Embryonic facial prominence (tissue), 1 donor: ENCODE results near the gene LCN12.

Experiments used
- DNase-seq: peaks from one replicate; pipeline ENCODE4 v3.0.0-alpha.2; 2016; ENCODE audit errors: extremely low spot score

Gene LCN12, protein sequence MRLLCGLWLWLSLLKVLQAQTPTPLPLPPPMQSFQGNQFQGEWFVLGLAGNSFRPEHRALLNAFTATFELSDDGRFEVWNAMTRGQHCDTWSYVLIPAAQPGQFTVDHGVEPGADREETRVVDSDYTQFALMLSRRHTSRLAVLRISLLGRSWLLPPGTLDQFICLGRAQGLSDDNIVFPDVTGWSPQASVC

DNA sequence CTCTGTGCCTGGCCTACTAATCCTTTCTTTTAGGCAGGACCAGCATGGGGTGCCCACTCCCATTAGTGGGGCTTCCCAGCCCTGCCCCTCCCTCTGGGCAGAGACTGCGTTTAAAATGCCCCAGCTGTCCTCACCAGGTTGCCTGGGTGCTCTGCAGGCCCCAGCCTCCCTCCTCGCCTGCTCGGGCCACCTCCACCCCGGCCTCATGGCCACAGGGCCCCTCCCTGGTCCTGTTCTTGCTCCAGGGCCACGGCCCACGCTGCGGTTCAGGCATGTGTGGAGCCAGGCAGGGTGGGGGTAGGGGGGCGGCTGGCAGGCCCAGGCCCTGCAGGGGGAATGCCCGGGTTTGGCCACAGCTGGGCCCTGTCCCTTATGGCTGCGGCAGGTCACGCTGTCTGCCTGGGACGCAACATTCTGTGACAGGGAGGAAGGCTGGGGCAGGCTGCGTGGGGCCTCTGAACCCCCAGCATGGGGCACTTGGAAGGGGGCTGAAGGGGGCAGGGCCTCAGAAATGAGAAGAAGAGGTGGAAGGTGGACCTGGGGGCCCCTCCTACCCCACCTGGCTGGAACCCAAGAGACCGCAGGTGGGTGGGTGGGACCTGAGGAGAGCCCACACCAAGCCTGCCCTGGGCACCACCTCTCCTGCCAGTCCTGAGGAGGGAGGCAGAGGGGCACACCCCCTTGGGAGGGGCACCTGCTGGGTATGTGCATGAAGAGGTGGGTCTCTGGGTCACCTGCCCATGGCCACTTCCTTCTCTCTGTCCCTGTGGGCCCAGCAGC lies at the start of gene LCN12:
Gene LCN12, plus strand, starts transcription at position 733 of the 780 bp plus-strand sequence. CDS start 55 bp downstream, outside the sequence.
- DNase-seq = no peak

DNA sequence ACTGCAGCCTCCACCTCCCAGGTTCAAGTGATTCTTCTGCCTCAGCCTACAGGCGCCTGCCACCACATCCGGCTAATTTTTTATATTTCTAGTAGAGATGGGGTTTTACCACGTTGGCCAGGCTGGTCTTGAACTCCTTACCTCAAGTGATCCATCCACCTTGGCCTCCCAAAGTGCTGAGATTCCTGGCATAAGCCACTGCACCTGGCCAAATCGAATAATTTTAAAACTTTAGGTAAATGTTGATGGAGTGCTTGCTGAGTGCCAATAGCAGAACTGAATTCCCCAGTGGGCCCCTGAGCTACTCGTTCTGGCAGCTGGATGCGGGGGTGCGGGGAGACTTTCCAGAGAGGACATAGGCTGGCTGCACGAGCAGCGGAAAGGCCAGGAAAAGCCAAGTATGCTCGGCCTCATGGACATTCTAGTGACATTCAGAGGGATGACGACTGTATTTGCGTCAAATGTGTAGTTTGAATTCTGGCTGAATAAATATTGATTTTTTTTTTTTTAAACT lies 49.0 kb upstream of the LCN12 start:
- no peak for DNase-seq

DNA sequence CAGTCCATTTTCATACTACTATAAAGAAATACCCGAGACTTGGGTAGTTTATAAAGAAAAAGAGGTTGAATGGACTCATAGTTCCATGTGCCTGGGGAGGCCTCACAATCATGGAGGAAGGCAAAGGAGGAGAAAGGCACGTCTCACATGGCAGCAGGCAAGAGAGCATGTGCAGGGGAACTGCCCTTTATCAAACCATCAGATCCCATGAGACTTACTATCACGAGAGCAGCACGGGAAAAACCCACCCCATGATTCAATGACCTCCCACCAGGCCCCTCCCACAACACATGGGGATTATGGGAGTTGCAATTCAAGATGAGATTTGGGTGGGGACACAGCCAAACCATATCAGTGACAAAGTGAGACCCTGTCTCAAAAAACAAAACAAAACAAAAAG lies 45.8 kb upstream of the LCN12 start:
- no peak for DNase-seq

DNA sequence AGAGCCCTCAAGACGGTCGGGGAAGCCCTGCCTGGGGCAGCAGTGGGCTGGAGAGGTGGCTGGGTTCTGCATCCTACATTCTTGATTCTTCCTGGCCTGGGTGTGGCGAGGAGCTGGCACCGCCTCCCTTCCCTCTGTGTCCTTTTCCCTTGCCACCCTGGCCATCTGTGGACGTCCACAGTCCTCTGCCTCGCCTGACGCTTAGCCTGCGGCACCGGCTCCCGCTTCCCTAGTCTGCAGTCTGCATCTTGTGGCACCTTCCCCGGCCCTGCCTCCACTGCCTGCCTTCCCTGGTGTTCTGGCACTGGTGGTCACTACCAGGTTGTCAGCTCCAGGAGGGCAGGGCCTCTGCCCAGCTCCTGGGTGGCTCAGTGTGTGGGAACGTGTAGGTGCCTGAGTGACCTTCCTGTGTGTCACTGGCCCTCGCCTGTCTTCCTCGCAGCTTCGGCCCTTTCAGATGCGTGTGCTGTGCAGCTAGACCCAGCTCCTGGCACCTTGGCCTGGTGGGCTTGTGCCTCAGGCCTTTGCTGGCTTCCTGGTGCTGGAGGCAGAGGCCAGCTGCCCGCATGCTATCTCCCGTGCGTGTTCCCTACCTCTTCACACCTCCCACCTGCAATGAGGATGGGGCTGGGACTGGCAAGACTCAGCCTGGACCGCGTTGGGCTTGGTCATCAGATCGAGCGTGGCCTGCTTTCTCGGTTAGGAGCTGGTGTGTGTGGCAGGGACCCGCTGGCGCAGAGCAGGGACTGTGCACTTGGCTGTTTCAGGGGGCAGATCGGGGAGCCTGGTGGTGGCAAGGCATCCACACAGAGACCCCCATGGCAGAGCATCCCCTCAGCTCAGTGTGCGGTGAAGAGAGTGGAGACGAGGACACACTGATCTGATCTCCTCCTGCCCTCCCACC lies 44.8 kb upstream of the LCN12 start:
- DNase-seq = no peak

DNA sequence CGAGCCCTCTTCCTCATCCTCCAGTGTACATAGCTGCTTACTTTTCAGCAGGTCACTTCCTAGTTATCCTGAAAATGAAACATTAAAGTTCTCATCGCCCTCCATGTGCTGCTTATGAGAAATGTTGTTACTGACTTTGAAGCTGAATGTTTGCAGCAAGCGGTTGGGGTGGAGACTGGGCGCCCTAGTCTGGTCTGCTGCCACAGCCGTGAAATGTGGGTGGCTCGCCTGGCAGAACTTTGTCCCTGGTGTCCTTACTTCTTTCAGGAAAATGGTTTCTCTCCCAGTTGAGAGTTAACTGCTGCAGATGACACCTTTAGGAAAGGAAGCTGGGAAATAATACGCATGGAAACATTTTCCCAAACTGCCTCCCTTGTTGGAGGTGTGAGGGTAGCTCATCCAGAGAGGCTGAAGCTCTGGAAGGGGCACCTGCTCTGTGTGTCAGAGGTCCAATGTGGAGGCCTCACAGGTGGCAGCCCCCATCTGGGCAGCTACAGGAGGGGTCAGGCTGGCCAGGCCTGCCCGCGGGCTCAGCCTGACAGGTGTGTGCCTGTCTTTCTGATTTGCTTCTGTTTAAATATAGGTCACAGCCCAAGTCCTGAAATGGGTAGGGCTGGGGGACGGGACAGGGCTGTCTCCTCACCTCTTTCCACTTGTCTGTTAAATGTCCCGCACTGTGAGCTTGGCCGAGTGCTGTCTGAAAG lies 41.7 kb upstream of the LCN12 start:
- DNase-seq = no peak

DNA sequence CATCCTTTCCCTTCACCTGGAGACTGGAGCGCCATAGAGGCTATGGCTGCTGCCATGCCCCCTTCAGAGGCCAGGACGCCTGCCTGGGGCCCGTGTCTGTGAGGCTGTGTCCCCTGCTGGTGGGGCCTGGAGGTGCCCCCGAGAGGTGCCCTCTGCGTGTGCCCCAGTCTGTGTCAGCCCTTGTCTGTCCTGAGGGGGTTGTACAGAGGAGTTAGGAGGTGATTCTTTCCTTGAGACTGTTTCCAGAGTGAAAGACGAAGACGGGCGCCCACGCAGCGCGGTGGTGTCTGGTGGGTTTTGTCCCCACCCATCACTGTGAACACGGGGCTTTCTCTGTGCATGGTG lies 41.2 kb upstream of the LCN12 start:
- DNase-seq = no peak

DNA sequence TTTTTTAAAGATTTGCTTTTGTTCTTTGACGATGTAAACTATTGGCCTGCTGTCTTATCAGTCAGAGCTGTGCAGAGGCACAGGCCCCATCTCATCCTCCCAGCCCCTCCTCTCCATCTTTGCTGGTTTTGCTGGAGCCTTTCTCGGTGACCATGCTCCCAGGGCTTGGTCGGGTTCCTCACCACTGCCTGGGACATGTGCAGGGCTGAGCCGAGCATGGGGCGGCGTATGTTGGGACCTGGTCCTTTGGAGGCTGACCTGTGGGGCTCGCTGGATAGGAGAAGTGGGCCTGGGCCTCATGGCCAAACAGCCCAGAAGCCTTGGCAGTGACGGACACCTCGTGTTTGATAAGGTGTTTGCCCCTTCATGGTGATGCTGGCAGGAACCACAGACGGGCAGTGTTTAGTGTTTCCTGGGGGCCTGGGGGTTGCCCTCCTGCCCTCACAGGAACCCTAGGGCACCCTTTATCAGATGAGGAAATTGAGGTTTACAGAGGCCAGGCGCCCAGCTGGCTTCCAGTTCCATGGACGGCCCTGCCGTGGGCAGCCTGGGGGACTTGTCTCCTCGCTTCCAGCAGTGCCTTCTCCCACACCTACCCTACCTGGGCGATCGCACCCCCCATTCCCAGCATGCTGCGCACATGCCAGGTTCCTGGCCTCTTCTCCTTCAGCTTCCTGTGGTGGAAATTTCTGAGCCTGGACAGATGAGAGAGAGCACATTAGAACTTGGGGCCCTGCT lies 38.2 kb upstream of the LCN12 start:
- no peak for DNase-seq

DNA sequence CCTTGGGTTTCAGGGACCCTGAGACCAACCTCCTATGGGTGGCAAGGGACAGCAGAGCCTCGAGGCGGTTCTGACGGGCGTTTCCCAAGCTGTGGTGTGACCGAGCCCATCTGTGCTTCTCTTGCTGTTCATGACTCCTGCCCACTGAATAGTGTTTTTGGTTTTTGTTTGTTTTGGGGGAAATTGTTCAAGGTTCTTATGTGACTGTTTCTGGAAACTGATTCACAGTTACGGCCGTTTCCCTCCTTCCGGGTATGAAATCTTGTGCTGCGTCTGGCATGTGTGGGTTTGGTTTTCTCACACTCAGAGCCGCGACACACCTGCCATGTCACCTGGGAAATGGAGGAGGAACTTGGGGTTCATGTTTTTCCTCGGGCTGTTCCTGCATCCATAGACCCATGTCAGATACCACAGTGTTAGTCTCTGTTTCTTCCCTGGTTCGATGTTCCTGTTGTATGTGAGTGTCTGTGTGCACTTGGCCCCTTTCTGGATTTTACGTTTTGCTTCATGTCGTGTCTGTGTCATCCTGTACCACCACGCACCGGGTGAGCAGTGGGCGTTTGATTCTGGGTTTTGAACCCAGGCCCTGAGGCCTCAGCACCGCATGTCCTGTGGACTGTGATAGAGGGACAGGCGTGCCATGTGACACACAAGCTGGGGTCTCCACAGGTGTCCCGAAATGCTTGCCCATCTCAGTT lies 36.3 kb upstream of the LCN12 start:
- no peak for DNase-seq

DNA sequence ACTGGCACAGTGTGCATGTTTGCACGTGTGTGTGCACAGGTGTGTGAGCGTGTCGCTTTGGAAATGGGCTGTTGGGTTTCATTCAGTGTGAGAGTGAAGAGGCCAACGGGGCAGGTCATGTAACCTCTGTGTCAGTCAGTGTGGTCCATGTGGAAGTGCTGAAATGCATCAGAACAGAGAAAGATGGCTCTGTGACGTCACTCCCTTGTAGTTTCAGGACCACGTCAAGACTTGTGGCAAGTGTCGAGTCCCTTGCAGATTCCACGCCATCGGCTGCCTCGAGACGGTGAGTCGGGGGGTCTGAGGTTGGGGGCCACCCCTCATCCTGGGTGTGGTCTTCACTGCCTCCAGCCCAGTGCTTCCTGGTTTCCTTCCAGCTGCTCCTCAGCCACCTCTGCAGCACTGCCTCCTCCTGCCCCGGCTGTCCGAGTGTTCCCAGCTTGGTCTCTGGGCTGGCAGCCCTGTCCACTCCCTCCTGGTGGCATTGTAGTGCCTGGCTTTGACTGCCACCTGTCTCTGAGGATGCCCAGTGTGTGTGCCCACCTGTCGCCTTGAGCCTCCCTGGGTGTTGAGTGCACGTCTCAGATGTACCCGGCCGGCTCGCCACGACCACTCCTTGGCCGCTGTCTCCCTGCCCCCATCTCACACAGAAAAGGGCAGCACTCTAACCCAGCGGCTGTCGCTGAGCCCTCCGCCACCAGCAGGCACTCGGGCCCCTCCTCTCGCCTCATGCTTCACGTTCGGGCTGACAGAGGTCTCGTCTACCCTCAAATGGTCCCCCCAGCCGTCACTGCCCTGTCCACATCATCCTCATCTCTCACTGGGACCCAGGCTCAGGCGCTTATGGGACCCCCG lies 35.5 kb upstream of the LCN12 start:
- no peak for DNase-seq

DNA sequence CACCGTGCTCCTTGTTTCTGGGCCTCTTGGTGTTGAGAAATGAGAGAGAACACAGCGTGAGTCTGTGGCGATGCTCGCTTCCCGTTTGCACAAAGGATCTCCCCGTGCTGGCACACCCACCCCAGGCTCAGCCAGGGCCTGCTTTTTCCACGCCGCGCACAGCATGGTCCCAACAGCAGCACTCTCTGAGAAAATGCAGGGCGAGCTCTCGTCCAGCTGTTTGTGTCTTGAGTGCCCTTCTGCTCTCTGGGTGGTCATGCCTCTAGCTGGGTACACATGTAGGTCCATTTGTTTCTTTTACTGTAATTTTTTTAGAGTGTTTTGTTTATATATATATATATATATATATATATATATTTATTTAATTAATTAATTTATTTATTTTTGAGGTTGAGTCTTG lies 34.2 kb upstream of the LCN12 start:
- no peak for DNase-seq

DNA sequence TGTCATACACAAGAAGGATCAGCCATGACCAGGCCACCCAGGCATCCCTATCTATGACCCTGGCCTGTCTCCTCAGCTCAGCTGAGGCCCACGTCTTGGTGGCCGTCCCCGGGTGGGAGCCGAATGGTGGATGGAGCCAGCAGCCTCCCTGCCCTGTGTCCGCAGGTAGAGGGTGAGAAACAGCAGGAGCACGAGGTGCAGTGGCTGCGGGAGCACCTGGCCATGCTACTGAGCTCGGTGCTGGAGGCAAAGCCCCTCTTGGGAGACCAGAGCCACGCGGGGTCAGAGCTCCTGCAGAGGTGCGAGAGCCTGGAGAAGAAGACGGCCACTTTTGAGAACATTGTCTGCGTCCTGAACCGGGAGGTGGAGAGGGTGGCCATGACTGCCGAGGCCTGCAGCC lies 32.0 kb upstream of the LCN12 start:
- no peak for DNase-seq

DNA sequence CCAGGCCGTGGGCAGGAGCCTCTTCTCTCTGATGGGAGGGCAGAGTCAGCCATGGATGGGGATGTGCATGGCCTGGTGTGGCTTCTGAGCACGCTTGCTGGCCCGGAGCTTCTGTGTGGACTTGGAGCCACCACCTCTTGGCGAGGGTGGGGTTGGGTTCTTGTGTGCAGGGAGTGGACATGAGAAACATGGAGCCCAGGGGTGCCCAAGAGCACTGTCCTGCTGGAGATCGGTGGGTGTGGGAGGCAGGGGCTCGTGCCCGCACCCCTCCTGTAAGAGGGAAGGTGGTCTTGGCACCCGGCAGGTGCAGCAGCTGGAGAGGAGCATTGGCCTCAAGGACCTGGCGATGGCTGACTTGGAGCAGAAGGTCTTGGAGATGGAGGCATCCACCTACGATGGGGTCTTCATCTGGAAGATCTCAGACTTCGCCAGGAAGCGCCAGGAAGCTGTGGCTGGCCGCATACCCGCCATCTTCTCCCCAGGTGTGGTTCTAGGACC lies 31.3 kb upstream of the LCN12 start:
- DNase-seq = no peak

DNA sequence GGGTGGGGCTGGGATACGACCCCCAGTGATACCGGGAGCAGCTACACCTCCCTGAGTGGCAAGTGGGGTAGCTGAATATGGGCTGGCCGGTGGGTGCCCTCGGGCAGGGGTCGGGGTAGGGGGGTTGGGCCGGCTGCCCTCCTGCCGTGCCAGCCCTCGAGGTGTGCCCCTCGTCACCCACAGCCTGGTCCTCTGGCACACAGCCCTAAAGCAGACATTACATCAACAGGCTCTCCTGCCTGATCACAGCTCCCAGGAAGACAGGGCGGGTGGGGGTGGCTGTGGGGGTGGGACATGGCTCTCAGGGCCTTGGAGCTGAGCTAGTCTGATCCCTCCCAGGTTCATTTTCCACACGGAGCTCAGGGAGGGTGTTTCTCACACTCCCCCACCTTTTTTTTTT lies 30.8 kb upstream of the LCN12 start:
- DNase-seq = no peak

DNA sequence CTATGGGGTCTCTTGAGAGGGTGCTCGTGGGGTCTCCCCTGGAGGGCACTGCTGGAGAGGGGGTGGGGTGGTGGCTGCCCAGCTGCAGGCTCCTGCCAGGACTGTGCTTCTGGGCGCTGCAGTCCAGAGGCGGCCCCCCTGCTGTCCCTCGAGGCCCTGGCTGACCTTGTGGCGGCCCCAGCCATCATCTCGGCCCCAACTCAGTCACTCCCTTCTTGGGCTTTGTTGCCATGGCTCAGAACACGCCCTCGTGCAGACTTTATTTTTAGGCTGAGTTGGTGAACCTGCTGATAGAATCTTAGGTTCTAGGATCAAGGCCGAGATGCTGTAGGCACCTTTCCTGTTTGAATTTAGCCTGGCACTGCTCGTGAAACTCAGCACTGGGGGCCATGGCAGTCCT lies 30.4 kb upstream of the LCN12 start:
- no peak for DNase-seq

DNA sequence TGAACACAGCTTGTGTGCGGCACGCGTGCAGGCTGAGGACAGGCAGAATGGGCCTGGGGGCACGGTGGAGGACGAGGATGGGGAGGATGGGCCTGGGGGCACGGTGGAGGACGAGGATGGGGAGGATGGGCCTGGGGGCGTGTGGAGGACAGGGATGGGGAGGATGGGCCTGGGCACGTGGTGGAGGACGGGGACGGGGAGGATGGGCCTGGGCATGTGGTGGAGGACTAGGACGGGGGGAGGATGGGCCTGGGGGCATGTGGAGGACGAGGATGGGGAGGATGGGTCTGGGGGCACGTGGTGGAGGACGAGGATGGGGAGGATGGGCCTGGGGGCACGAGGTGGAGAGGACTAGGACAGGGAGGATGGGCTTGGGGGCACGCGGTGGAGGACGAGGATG lies 29.5 kb upstream of the LCN12 start:
- DNase-seq = no peak

DNA sequence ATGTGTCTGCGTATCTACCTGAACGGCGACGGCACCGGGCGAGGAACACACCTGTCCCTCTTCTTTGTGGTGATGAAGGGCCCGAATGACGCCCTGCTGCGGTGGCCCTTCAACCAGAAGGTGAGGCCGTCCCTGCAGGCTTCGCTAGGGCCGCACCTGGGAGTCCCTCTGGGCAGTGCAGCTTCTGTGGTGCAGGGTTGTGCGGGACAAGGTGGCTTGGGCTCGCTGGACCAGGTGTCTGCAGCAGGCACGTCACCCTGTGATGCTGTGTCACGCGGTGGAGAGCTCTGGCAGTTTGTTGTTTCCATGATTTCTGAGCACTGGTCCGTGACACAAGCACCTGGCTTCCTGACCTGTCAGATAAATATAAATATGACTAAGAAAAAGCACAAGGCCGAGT lies 28.2 kb upstream of the LCN12 start:
- DNase-seq = no peak

DNA sequence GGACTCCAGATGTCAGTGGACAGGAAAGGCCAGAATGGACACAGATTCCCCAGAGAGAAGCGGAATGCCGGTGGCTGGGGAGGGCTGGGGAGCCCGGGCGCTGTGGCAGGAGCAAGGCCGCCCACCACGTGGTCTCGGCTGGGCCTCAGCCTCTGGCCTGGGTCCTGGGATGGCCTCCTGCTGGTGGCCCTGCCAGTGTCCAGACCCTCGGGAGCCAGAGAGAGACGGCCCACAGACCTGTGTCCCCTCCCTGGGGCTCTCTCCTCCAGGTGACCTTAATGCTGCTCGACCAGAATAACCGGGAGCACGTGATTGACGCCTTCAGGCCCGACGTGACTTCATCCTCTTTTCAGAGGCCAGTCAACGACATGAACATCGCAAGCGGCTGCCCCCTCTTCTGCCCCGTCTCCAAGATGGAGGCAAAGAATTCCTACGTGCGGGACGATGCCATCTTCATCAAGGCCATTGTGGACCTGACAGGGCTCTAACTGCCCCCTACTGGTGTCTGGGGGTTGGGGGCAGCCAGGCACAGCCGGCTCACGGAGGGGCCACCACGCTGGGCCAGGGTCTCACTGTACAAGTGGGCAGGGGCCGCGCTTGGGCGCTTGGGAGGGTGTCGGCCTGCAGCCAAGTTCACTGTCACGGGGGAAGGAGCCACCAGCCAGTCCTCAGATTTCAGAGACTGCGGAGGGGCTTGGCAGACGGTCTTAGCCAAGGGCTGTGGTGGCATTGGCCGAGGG lies 26.5 kb upstream of the LCN12 start:
- no peak for DNase-seq

DNA sequence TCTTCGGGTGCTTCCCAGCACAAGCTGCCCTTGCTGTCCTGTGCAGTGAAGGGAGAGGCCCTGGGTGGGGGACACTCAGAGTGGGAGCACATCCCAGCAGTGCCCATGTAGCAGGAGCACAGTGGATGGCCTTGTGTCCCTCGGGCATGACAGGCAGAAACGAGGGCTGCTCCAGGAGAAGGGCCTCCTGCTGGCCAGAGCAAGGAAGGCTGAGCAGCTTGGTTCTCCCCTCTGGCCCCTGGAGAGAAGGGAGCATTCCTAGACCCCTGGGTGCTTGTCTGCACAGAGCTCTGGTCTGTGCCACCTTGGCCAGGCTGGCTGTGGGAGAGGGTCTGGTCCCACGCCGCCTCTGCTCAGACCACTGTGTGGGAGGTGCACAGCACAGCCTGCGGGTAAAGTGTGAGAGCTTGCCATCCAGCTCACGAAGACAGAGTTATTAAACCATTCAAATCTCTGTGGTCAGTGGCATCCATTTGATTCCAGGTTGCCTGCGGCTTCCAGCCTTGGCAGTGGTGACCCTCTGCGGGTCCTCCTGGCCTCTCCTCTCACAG lies 25.8 kb upstream of the LCN12 start:
- no peak for DNase-seq
